Measurements from ENCODE around the gene PCSK5. TPM values are rescaled to one million over a fixed set of nuclear protein-coding genes. Genes with fewer than 3 reads are reported as not detected.

The PCSK5 gene
- total RNA-seq, 1 donor from 2014 or later: 8.9 TPM

DNA sequence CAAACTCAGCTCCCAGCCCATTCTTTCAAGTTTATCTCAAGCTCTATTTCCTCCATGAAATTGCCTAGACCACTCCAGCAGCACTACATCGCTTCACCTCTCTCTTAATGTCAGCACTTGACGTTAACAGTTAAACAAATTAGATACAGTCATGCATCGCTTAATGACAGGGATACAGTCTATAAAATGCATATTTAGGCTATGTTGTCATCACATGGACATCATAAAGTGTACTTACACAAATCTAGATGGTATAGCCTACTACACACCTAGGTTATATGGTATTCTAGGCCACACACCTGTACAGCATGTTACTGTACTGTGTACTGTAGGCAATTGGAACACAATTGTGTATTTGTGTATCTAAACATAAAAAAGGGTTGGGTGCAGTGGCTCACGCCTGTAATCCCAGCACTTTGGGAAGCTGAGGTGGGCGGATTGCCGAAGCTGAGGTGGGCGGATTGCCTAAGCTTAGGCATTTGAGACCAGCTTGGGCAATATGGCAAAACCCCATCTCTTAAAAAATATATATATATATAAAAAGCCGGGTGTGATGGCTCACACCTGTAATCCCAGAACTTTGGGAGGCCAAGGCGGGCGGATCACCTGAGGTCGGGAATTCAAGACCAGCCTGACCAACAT is 13.4 kb upstream of the PCSK5 start:
- H3K9me3 Mint-ChIP-seq (ENCODE audit: low read depth): no peaks in the 10 kb centered on the region
- H3K27ac Mint-ChIP-seq (ENCODE audit: unreplicated experiment): no peak overlapping the region
- TF ChIP-seq, protein P1, sequence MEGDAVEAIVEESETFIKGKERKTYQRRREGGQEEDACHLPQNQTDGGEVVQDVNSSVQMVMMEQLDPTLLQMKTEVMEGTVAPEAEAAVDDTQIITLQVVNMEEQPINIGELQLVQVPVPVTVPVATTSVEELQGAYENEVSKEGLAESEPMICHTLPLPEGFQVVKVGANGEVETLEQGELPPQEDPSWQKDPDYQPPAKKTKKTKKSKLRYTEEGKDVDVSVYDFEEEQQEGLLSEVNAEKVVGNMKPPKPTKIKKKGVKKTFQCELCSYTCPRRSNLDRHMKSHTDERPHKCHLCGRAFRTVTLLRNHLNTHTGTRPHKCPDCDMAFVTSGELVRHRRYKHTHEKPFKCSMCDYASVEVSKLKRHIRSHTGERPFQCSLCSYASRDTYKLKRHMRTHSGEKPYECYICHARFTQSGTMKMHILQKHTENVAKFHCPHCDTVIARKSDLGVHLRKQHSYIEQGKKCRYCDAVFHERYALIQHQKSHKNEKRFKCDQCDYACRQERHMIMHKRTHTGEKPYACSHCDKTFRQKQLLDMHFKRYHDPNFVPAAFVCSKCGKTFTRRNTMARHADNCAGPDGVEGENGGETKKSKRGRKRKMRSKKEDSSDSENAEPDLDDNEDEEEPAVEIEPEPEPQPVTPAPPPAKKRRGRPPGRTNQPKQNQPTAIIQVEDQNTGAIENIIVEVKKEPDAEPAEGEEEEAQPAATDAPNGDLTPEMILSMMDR (IDR thresholded peaks at IDR 0.05): no peak

DNA sequence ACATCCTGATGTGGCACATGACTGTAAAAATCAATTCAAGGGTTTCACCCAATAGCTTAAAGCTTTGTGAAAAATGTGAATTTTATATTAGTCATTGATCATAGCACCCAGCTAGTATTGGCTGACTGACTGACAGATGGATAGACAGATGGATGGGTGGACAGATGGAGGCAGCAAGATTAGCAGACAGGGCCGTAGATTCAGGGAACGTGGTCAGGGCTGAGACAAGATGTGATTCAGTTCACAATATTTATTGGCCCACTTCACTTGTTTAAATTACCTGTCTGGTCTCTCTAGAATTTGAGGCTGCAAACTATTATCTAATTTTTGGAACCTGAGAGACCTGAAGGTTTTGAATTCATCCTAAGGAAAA is 12.0 kb upstream of the PCSK5 start:
- Mint-ChIP-seq H3K4me3 (ENCODE audit: unreplicated experiment) (no peak overlapping the region), H3K27me3 (ENCODE audit: low read depth) (no peaks in the 10 kb centered on the region), H3K9me3 (ENCODE audit: low read depth) (no peaks in the 10 kb centered on the region), H3K36me3 (ENCODE audit: low read depth) (no peaks in the 10 kb centered on the region), H3K4me1 (ENCODE audit: low read depth) (no peaks in the 10 kb centered on the region), H3K27ac (ENCODE audit: unreplicated experiment) (no peak overlapping the region)
- TF ChIP-seq, protein P1 (IDR thresholded peaks at IDR 0.05): no peak
- no peak for DNase-seq (ENCODE audit: low spot score)

More for the DNA sequence above, 13.4 kb upstream of the PCSK5 start:
- no peaks in the 10 kb centered on the region for H3K4me1 Mint-ChIP-seq (ENCODE audit: low read depth)
- no peak for DNase-seq (ENCODE audit: low spot score)
- H3K36me3 Mint-ChIP-seq (ENCODE audit: low read depth): no peaks in the 10 kb centered on the region
- no peak overlapping the region for H3K4me3 Mint-ChIP-seq (ENCODE audit: unreplicated experiment)
- no peaks in the 10 kb centered on the region for H3K27me3 Mint-ChIP-seq (ENCODE audit: low read depth)

DNA sequence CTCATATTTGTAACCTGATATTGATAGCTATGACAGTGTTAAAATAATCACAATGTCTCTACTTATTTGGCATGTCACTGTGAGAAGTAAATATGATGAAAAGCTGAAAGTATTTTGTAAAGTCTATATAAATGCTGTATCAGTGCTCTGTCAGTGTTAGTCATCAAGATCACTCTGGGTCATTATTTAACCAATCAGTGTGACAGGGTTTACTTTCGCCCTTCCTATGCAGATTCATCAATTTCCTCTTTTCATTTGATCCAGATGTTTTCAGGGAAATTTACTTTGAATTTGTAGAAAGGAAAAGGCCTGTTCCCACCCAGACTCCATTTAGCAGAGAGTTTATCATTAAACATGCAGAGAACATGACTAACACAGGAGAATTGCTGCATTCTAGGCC is 9.9 kb upstream of the PCSK5 start:
- Mint-ChIP-seq H3K4me3 (ENCODE audit: unreplicated experiment) (no peak overlapping the region), H3K4me1 (ENCODE audit: low read depth) (no peaks in the 10 kb centered on the region), H3K27me3 (ENCODE audit: low read depth) (no peaks in the 10 kb centered on the region), H3K36me3 (ENCODE audit: low read depth) (no peaks in the 10 kb centered on the region), H3K27ac (ENCODE audit: unreplicated experiment) (no peak overlapping the region), H3K9me3 (ENCODE audit: low read depth) (no peaks in the 10 kb centered on the region)
- no peak for DNase-seq (ENCODE audit: low spot score)
- TF ChIP-seq, protein P1 (IDR thresholded peaks at IDR 0.05): no peak

DNA sequence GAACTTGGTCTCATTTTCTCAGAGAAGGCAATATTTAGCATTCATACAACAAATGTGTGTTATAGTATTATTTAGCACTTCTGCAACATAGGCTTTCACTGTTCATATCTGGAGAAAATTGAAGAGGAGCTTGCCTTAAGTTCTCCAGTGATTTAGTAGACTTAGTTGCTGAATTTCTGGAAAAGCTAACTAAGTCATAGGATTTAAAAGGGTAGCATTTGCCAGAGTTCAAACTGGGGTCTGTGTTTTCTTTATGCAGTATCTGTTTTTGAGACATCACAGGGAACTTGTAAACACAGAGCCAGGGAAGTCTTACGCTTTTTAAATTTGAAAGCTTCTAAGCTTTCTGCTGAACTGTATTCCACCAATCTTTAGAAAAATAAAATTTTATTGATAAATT is 8.7 kb upstream of the PCSK5 start:
- no peaks in the 10 kb centered on the region for H3K27me3 Mint-ChIP-seq (ENCODE audit: low read depth)
- no peaks in the 10 kb centered on the region for H3K9me3 Mint-ChIP-seq (ENCODE audit: low read depth)
- TF ChIP-seq, protein P1 (IDR thresholded peaks at IDR 0.05): no peak
- DNase-seq (ENCODE audit: low spot score): no peak
- H3K36me3 Mint-ChIP-seq (ENCODE audit: low read depth): no peaks in the 10 kb centered on the region
- H3K4me1 Mint-ChIP-seq (ENCODE audit: low read depth): no peaks in the 10 kb centered on the region
- H3K4me3 Mint-ChIP-seq (ENCODE audit: unreplicated experiment): no peak overlapping the region
- no peak overlapping the region for H3K27ac Mint-ChIP-seq (ENCODE audit: unreplicated experiment)

DNA sequence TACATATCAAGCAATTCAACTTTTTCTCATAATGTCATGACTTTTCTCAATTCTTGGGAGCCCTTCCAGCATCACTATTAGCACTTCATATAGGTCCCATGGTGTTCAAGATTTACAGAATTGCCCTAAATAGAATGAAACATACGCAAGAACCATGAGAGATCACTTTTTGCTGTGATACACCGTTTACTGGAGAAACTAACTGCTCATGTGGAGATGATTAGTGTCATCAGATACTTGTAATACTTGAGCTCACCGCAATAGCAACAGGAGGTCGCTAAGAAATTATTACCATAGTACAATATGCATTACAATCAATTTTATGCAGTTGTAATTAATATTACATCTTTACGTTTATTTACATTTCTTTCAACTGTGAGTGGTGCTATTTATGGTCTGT is 4.8 kb upstream of the PCSK5 start:
- Mint-ChIP-seq H3K4me1 (ENCODE audit: low read depth) (peaks cover 12% of the 10 kb centered on the region), H3K27ac (ENCODE audit: unreplicated experiment) (no peak overlapping the region), H3K4me3 (ENCODE audit: unreplicated experiment) (no peak overlapping the region), H3K36me3 (ENCODE audit: low read depth) (no peaks in the 10 kb centered on the region), H3K9me3 (ENCODE audit: low read depth) (no peaks in the 10 kb centered on the region), H3K27me3 (ENCODE audit: low read depth) (no peaks in the 10 kb centered on the region)
- TF ChIP-seq, protein P1 (IDR thresholded peaks at IDR 0.05): peak; percentile 14
- DNase-seq (ENCODE audit: low spot score): no peak
